Retinal pigment epithelial cell (primary cell): ENCODE measurements around the gene COBL.
A peak's percentile ranks its signal among the peaks of the same experiment; 100 is the strongest.

Experiments used
- DNase-seq: peaks from one replicate; pipeline ENCODE4 v3.0.0-alpha.2; 2010; ENCODE audit warnings: low read depth
- H3K4me3 ChIP-seq: 2 replicates; pipeline ENCODE4 v1.5.1; 2011; ENCODE audit warnings: mild to moderate bottlenecking, low read length, control low read depth, moderate library complexity
- TF ChIP-seq, protein P1 (sequence below): conservative IDR thresholded peaks from 2 replicates; pipeline ENCODE4 v1.5.1; 2011; ENCODE audit warnings: low read depth, low read length, control low read depth, inconsistent platforms

Gene COBL

DNA sequence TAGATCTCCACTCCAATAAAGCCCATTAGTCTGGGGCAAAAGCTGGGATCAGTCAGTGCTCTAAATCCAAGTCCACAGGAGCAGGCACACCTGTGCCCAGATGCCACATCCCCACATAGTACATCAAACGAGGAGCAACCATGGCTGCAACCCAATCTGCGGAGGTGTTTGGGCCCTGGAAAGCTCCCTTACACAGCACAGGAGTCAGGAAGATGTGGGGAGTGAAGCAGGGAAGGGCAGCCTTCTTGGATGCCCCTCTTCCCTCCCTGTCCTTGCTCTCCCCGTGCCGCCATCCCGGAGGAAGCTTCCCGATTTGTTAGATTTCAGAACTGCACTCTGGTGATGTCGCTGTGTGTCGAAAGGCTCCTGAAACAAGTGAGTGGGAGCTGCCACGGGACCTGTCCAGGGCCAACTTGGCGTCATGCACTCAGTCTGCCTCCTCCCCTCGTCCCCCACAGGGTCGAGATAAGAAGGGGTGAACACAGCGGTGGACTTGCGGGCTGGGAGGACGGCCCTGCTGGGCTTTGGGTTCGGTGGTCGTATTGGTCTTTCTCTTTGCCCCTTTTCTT is 303.3 kb downstream of the COBL start:
- no peak overlapping the region for H3K4me3 ChIP-seq
- TF ChIP-seq, protein P1, sequence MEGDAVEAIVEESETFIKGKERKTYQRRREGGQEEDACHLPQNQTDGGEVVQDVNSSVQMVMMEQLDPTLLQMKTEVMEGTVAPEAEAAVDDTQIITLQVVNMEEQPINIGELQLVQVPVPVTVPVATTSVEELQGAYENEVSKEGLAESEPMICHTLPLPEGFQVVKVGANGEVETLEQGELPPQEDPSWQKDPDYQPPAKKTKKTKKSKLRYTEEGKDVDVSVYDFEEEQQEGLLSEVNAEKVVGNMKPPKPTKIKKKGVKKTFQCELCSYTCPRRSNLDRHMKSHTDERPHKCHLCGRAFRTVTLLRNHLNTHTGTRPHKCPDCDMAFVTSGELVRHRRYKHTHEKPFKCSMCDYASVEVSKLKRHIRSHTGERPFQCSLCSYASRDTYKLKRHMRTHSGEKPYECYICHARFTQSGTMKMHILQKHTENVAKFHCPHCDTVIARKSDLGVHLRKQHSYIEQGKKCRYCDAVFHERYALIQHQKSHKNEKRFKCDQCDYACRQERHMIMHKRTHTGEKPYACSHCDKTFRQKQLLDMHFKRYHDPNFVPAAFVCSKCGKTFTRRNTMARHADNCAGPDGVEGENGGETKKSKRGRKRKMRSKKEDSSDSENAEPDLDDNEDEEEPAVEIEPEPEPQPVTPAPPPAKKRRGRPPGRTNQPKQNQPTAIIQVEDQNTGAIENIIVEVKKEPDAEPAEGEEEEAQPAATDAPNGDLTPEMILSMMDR, result no peak
- no peak for DNase-seq

DNA sequence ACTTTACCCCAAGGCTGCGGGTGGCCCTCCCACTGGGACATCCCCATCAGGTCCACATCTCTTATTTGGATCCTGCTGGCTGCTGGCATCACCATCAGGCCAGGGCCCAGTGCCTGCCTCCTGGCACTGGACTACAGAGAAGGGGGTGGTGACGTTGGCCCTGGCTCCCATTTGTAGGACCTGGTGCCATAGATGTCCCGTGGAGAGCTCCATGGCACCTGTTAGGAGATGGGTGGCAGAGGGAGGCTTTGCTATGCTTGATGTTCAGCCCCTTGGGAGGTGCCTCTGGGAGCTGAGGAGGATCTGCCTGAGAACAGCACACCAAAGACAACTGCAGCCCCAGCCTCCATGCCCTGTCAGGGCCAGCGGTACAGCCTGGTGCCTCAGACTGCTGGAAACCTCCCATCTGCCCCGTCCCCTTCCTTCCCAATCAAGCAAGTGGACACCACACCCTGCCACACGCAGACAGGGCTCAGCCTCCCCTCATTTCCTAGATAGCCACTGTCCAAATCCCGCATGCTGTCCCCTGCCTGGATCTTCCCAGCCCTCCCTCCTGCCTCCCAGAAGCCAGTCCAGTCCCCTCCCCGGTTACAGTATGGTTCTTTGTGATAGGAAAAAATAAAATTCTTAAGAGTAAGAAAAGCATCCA is 303.9 kb downstream of the COBL start:
- TF ChIP-seq, protein P1, result no peak
- DNase-seq, result no peak
- H3K4me3 ChIP-seq, result no peak overlapping the region

DNA sequence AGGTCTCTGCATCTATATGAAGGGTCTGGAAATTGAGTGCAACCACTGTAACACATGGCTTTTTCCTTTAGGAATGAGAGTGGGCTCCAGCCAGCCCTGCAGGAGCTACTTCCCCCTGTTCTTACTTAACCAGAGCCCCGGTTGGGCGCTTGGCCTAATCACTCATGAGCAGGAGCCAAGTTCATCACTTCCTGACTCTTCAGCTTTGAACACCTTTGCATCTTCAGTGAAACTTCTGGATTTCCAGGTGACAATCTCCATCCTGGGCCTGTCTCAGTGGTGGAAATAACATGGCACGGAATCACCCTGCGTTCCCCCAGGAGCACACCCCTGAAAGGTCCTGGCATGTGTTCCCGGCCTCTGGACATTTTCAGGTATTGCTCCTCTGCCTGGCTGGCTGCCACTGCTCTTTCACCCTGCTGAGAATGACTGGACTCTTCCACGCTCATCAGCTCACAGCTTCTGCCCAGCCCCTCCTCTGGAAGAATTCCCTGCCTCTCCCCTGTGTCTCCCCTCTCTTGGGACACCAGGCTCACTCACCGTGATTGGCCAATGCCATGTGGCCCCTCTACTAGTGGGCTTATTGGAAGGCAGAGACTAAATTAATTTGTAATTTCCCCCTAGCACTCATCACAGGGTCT is 304.8 kb downstream of the COBL start:
- DNase-seq, result no peak
- no peak overlapping the region for H3K4me3 ChIP-seq
- TF ChIP-seq, protein P1, result no peak

DNA sequence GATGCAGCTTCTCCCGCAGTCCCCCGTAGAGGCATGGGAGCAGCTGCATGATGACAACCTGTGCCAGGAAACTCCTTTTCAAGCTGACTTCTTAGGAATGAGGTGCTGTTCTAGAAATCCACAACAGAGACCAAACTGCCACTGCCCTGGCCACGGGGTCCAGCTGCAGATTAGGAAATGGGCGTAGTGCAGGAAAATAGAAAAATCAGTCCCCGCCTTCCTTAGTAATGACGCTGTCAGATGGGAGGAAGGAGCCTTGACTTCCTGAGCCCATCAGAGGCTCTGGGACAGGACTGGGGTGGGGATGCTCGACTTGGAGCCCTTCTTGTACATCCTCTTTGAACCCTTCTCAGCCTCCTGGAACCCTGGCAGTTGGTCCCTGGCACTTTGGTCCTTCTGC is 306.1 kb downstream of the COBL start:
- DNase-seq, result no peak
- TF ChIP-seq, protein P1, result no peak
- no peak overlapping the region for H3K4me3 ChIP-seq

GRCh38 chr7:51009716-51010496 is 306.7 kb downstream of the COBL start:
- peak; percentile 66 for DNase-seq
- TF ChIP-seq, protein P1, result no peak
- no peak overlapping the region for H3K4me3 ChIP-seq

DNA sequence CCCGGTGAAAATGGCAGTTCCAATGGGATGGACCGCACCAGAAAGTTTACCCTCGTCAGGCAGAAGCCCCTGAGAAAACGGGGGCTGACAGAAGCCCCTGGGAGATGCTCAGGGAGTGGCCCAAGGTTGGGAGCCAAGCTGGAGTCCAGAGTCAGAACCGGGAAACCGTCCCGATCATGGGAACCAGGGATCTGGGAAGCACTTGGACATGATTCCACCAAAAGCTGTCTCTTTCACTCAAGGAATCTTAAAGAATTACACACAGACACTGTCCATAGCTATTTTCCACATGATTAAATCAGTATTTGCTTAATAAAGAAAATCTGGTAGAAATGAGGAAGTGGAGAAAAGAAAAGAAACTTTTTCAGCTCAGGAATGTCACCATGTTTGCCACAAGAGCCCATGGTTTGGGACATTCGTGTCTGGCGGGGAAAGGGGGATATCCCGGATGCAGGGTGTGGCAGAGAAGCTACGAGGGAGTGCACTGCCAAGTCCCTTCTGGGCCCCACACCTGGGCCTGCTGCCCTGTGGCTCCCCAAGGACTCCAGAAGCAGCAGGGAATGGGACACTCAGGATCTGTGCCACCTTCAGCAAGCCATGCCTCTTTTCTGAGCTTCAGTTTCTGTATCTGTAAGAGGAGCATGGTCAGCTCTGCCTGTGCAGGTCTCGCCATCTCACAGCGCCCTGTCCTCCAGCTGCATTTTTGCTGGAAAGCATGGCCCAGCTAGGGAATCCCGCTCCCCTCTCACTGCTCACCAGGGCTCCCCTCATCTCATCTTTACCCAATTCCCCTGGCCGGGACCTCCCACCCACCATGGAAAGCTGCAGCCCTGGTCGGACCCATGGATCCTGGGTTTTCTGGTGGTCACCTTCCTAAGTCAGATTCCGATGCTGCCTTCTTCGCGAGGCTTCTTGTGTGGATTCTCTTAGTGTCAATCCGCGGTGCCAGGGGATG is 308.8 kb downstream of the COBL start:
- no peak overlapping the region for H3K4me3 ChIP-seq
- TF ChIP-seq, protein P1, result no peak
- no peak for DNase-seq
